Trophoblast cell (in vitro differentiated cells and primary cell): ENCODE measurements around the gene MCAT.

Experiments
- DNase-seq, 2 donors: peaks; one replicate each; pipeline ENCODE4 v3.0.0-alpha.2; 2016
- H2AFZ ChIP-seq: 2 replicates; pipeline ENCODE4 v1.6.1; 2013; ENCODE audit warnings: low read length, moderate library complexity, mild to moderate bottlenecking; ENCODE audit not compliant: insufficient read depth, poor library complexity
- H2AK5ac ChIP-seq: 2 replicates; pipeline ENCODE4 v1.6.1; 2013; ENCODE audit warnings: mild to moderate bottlenecking, low read length
- H2BK120ac ChIP-seq: 2 replicates; pipeline ENCODE4 v1.6.1; 2013; ENCODE audit warnings: low read length, mild to moderate bottlenecking, moderate library complexity; ENCODE audit not compliant: insufficient read depth, poor library complexity
- H2BK12ac ChIP-seq: 2 replicates; pipeline ENCODE4 v1.6.1; 2013; ENCODE audit warnings: mild to moderate bottlenecking, low read length, moderate library complexity
- H2BK5ac ChIP-seq: 2 replicates; pipeline ENCODE4 v1.6.1; 2013; ENCODE audit warnings: low read length, low read depth, moderate library complexity, mild to moderate bottlenecking; ENCODE audit not compliant: poor library complexity
- H3K14ac ChIP-seq: 2 replicates; pipeline ENCODE4 v1.6.1; 2013; ENCODE audit warnings: mild to moderate bottlenecking, low read length
- H3K18ac ChIP-seq: 2 replicates; pipeline ENCODE4 v1.6.1; 2013; ENCODE audit warnings: mild to moderate bottlenecking, low read length
- H3K23ac ChIP-seq: 2 replicates; pipeline ENCODE4 v1.6.1; 2013; ENCODE audit warnings: low read length
- H3K27ac ChIP-seq: 2 replicates; pipeline ENCODE4 v1.5.1; 2013; ENCODE audit warnings: low read depth, mild to moderate bottlenecking, inconsistent platforms, low read length, moderate library complexity
- H3K27me3 ChIP-seq: 2 replicates; pipeline ENCODE4 v1.6.1; 2013; ENCODE audit warnings: inconsistent platforms, mild to moderate bottlenecking, low read length, moderate library complexity; ENCODE audit not compliant: insufficient read depth
- H3K36me3 ChIP-seq, 2 experiments: 1 replicate in 1 of 2; 2 replicates in 1 of 2; pipeline ENCODE4 v1.6.1; 2013; ENCODE audit warnings: low read length in 2 of 2, mild to moderate bottlenecking in 2 of 2, moderate library complexity in 1 of 2; ENCODE audit not compliant: insufficient read depth in 2 of 2, control insufficient read depth in 1 of 2
- H3K4ac ChIP-seq: 2 replicates; pipeline ENCODE4 v1.6.1; 2013; ENCODE audit warnings: low read depth, mild to moderate bottlenecking, low read length, moderate library complexity
- H3K4me1 ChIP-seq, 2 experiments: 1 replicate in 1 of 2; 2 replicates in 1 of 2; pipeline ENCODE4 v1.6.1; 2013; ENCODE audit warnings: low read length in 2 of 2, mild to moderate bottlenecking in 2 of 2, moderate library complexity in 1 of 2; ENCODE audit not compliant: insufficient read depth in 2 of 2, control insufficient read depth in 1 of 2
- H3K4me2 ChIP-seq: 2 replicates; pipeline ENCODE4 v1.6.1; 2013; ENCODE audit warnings: inconsistent platforms, mild to moderate bottlenecking, low read length, moderate library complexity
- H3K4me3 ChIP-seq: 2 replicates; pipeline ENCODE4 v1.5.1; 2013; ENCODE audit warnings: mild to moderate bottlenecking, low read depth, low read length, inconsistent platforms
- H3K79me1 ChIP-seq: one replicate; pipeline ENCODE4 v1.6.1; 2013; ENCODE audit warnings: low read length
- H3K79me2 ChIP-seq: 2 replicates; pipeline ENCODE4 v1.6.1; 2013; ENCODE audit warnings: low read length, mild to moderate bottlenecking; ENCODE audit not compliant: control insufficient read depth, insufficient read depth, poor library complexity
- H3K9ac ChIP-seq: 2 replicates; pipeline ENCODE4 v1.6.1; 2013; ENCODE audit warnings: mild to moderate bottlenecking, low read length
- H3K9me3 ChIP-seq: 2 replicates; pipeline ENCODE4 v1.6.1; 2013; ENCODE audit warnings: low read depth, mild to moderate bottlenecking, control low read depth, inconsistent platforms, low read length; ENCODE audit not compliant: insufficient read depth
- H4K12ac ChIP-seq: 2 replicates; pipeline ENCODE4 v1.6.1; 2013; ENCODE audit warnings: low read depth, mild to moderate bottlenecking, low read length, moderate library complexity
- H4K8ac ChIP-seq: 2 replicates; pipeline ENCODE4 v1.6.1; 2013; ENCODE audit warnings: low read depth, mild to moderate bottlenecking, low read length, moderate library complexity
- H4K91ac ChIP-seq: one replicate; pipeline ENCODE4 v1.6.1; 2013; ENCODE audit warnings: low read depth, mild to moderate bottlenecking, low read length, moderate library complexity
- WGBS: extraction: QIAGEN DNeasy Blood & Tissue Kit; methylation state at CpG from one replicate; pipeline ENCODE4 v1.1.7; 2013; ENCODE audit warnings: missing lambda C conversion rate; ENCODE audit not compliant: insufficient read length, insufficient coverage; ENCODE audit errors: extremely low coverage; 5-methylcytosine and 5-hydroxymethylcytosine counted together

Gene MCAT

DNA sequence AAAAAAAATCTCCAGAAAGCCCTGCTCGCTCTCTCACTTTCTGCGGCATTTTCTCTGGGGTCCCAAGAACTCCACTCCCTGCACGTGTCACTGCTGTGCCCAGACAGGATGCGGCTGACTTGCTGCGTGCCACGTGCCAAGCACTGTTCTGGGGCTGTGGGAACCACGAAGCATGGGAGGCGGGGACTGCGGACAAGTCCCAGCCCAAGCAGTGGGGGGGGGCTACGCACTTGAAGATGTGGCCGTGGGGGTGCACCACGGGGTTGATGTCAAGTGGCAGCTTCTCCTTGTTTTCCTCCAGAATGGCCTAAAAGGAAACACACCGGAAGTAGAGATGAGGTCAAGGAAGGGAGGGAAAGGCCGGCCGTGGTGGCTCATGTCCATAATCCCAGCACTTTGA is 32.9 kb upstream of the MCAT start:
- no peaks in the 10 kb centered on the region for H3K4me1 ChIP-seq
- H2BK12ac ChIP-seq: no peak overlapping the region
- no peak overlapping the region for H3K4me3 ChIP-seq
- no peak overlapping the region for H2AFZ ChIP-seq
- H3K9ac ChIP-seq: no peak overlapping the region
- H3K9me3 ChIP-seq: no peaks in the 10 kb centered on the region
- WGBS: no CpG with 5 or more reads among the region's 15 CpGs
- no peaks in the 10 kb centered on the region for H3K27me3 ChIP-seq
- H3K4me2 ChIP-seq: no peak overlapping the region
- H2BK120ac ChIP-seq: no peak overlapping the region
- H3K79me1 ChIP-seq: no peaks in the 10 kb centered on the region
- no peak overlapping the region for H3K4ac ChIP-seq
- H4K12ac ChIP-seq: no peak overlapping the region
- H4K8ac ChIP-seq: no peak overlapping the region
- H2BK5ac ChIP-seq: no peak overlapping the region
- no peak overlapping the region for H3K14ac ChIP-seq
- no peak for DNase-seq
- no peak overlapping the region for H3K18ac ChIP-seq
- H3K79me2 ChIP-seq: no peaks in the 10 kb centered on the region
- H3K23ac ChIP-seq: no peak overlapping the region
- no peak overlapping the region for H3K27ac ChIP-seq
- no peak overlapping the region for H4K91ac ChIP-seq
- H3K36me3 ChIP-seq: peaks cover 58 to 63% of the 10 kb centered on the region in 2 experiments
- H2AK5ac ChIP-seq: no peak overlapping the region

DNA sequence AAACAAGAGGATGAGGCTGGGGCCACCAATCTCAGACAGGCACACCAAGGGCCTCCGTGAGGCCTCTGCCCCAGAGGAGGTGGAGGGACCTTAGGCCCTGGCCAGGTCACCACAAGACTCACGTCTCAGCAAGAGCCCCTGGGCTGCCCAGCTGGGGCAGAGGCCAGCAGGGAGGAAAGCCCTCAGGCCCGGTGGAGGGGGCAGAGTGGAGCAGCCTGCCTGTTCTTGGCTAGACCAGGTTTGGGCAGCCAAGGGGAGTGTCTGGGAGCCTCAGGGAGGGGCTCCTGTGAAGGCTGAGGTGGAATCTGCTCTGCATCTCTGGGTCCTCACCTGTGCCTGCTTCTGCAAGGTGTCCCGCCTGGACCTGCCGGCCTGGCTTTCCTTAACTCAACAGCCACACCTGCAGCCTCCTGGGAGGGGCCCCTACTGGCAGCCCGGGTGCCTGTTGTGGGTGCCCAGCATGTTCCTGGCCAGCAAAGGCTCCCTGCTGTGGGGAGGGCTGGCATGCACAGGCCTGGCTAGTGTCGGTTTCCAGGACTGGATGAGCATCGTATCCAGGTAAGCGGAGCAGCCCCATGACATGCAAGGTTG is 31.8 kb upstream of the MCAT start:
- Histone ChIP-seq H3K79me1 (no peaks in the 10 kb centered on the region), H3K9ac (no peak overlapping the region), H2BK120ac (no peak overlapping the region), H3K14ac (no peak overlapping the region), H3K4ac (no peak overlapping the region), H3K79me2 (no peaks in the 10 kb centered on the region), H3K9me3 (no peaks in the 10 kb centered on the region), H2AK5ac (no peak overlapping the region), H3K4me2 (no peak overlapping the region), H4K12ac (no peak overlapping the region), H3K27ac (no peak overlapping the region), H3K36me3 (peaks cover 53 to 64% of the 10 kb centered on the region in 2 experiments), H3K4me1 (no peaks in the 10 kb centered on the region), H3K18ac (no peak overlapping the region), H4K91ac (no peak overlapping the region), H2BK5ac (no peak overlapping the region), H3K27me3 (no peaks in the 10 kb centered on the region), H2BK12ac (no peak overlapping the region), H2AFZ (no peak overlapping the region), H3K4me3 (no peak overlapping the region), H3K23ac (no peak overlapping the region), H4K8ac (no peak overlapping the region)
- no CpG with 5 or more reads among the region's 9 CpGs for WGBS
- no peak for DNase-seq

DNA sequence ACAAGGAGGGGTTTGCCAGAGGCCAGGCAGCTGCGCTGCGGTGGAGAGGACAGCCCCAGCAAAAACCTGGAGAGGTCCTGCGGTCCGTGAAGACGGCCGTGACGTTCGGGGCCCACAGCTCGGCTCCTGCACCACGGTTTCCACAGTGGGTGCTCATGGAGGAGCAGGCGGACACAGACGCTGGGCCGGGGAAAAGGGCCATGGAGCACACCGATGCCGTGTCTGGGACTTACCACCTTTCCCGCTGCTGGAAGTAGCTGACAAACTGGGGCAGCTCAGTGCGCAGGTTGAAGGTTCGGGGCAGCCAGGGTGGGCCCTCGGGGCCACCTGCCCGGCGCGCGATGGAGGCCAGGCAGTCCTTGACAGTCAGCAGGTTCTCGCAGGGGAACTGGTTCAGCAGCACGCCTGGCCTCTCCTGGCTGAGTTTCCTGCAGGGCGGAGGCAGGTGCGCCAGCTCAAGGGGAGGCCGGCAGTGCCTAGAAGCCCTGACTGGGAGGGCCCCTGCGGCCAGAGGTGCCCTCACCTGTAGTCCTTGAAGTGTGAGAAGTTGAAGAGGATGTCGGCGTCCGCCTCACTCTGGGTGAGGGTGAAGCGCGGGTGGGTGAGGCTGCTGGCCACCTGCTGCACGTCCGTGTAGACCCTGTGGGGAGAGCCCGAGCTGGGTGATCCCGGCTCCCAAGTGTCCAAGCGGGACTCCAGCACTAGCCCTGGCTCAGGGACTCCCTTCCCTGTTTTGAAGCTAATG is 30.9 kb upstream of the MCAT start:
- no peaks in the 10 kb centered on the region for H3K9me3 ChIP-seq
- no peak overlapping the region for H3K9ac ChIP-seq
- no peak overlapping the region for H2AK5ac ChIP-seq
- no peak overlapping the region for H2BK12ac ChIP-seq
- H3K79me2 ChIP-seq: no peaks in the 10 kb centered on the region
- H2BK120ac ChIP-seq: no peak overlapping the region
- no peak overlapping the region for H4K12ac ChIP-seq
- no peaks in the 10 kb centered on the region for H3K27me3 ChIP-seq
- H3K4ac ChIP-seq: no peak overlapping the region
- no peak overlapping the region for H4K8ac ChIP-seq
- no peak overlapping the region for H3K4me3 ChIP-seq
- no peak overlapping the region for H4K91ac ChIP-seq
- no peaks in the 10 kb centered on the region for H3K79me1 ChIP-seq
- WGBS: no CpG with 5 or more reads among the region's 39 CpGs
- no peak overlapping the region for H3K4me2 ChIP-seq
- no peak overlapping the region for H3K14ac ChIP-seq
- H3K23ac ChIP-seq: no peak overlapping the region
- DNase-seq: no peak
- H3K4me1 ChIP-seq: peaks cover 0 to under 1% of the 10 kb centered on the region in 2 experiments
- H3K18ac ChIP-seq: no peak overlapping the region
- no peak overlapping the region for H2AFZ ChIP-seq
- no peak overlapping the region for H2BK5ac ChIP-seq
- H3K27ac ChIP-seq: no peak overlapping the region
- peaks cover 49 to 59% of the 10 kb centered on the region in 2 experiments for H3K36me3 ChIP-seq

DNA sequence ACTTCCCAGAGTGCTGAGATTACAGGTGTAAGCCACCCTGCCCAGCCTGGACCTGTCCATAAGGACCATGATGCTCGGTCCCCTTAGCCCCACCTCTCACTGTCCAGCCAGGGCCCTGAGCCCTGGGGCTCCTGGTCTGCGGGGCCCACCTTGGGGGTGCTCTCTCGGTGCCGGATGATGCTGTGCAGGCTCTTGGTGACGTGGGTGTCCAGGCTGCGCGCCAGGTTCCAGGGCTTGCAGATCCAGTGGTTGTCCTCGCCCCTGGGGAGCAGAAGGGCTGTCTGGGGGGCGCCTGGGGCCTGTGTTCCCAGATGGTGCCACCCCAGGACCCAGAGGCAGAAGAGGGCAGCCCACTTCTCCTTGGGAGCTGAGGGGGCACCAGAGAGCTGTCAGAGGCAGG is 30.4 kb upstream of the MCAT start:
- no CpG with 5 or more reads among the region's 9 CpGs for WGBS
- no peak overlapping the region for H3K23ac ChIP-seq
- no peak overlapping the region for H3K18ac ChIP-seq
- H4K8ac ChIP-seq: no peak overlapping the region
- H3K79me2 ChIP-seq: no peaks in the 10 kb centered on the region
- no peak overlapping the region for H3K4me3 ChIP-seq
- peaks cover 5% of the 10 kb centered on the region in 2 experiments for H3K4me1 ChIP-seq
- H3K9me3 ChIP-seq: no peaks in the 10 kb centered on the region
- H3K27me3 ChIP-seq: no peaks in the 10 kb centered on the region
- no peak overlapping the region for H2BK120ac ChIP-seq
- no peak overlapping the region for H4K12ac ChIP-seq
- no peak overlapping the region for H2AFZ ChIP-seq
- peaks cover 44 to 53% of the 10 kb centered on the region in 2 experiments for H3K36me3 ChIP-seq
- DNase-seq: no peak
- H4K91ac ChIP-seq: no peak overlapping the region
- no peak overlapping the region for H3K9ac ChIP-seq
- H2AK5ac ChIP-seq: no peak overlapping the region
- no peak overlapping the region for H3K27ac ChIP-seq
- H2BK12ac ChIP-seq: no peak overlapping the region
- no peak overlapping the region for H3K4ac ChIP-seq
- no peak overlapping the region for H3K4me2 ChIP-seq
- H3K79me1 ChIP-seq: peaks cover 4% of the 10 kb centered on the region
- H3K14ac ChIP-seq: no peak overlapping the region
- H2BK5ac ChIP-seq: no peak overlapping the region
